Smooth muscle cell (in vitro differentiated cells): ENCODE data around the gene TEX264. TPM values are rescaled to one million over a fixed set of nuclear protein-coding genes. Genes with fewer than 3 reads are reported as not detected.

ENCODE experiments used
- DNase-seq: peaks from one replicate; lab custom pipeline; 2025; ENCODE audit not compliant: unreplicated experiment; lab: John Stamatoyannopoulos, UW
- H2AFZ ChIP-seq: fragments of 200-600 bp; sonication (generic); 2 replicates; pipeline ENCODE4 v1.6.0; 2016; ENCODE audit warnings: antibody characterized with exemption, low read depth, mild to moderate bottlenecking
- H3F3A ChIP-seq: fragments of 200-600 bp; sonication (generic); 2 replicates; pipeline ENCODE4 v1.6.0; 2017; ENCODE audit warnings: antibody characterized with exemption, low read depth
- H3K27ac ChIP-seq: fragments of 200-600 bp; sonication (generic); 2 replicates; pipeline ENCODE4 v1.5.1; 2016; ENCODE audit warnings: low read depth, mild to moderate bottlenecking
- H3K27me3 ChIP-seq: fragments of 200-600 bp; sonication (generic); 2 replicates; pipeline ENCODE4 v1.6.1; 2016; ENCODE audit warnings: low read depth, mild to moderate bottlenecking
- H3K36me3 ChIP-seq: fragments of 200-600 bp; sonication (generic); 2 replicates; pipeline ENCODE4 v1.5.1; 2016; ENCODE audit warnings: low read depth
- H3K4me1 ChIP-seq: fragments of 200-600 bp; sonication (generic); 2 replicates; pipeline ENCODE4 v1.5.1; 2016; ENCODE audit warnings: low read depth
- H3K4me2 ChIP-seq: fragments of 200-600 bp; sonication (generic); 2 replicates; pipeline ENCODE4 v1.6.0; 2016; ENCODE audit warnings: mild to moderate bottlenecking
- H3K4me3 ChIP-seq: fragments of 200-600 bp; sonication (generic); 2 replicates; pipeline ENCODE4 v1.5.1; 2016; ENCODE audit warnings: mild to moderate bottlenecking
- H3K79me2 ChIP-seq: fragments of 200-600 bp; sonication (generic); 2 replicates; pipeline ENCODE4 v1.6.0; 2016; ENCODE audit warnings: low read depth, mild to moderate bottlenecking
- H3K9ac ChIP-seq: fragments of 200-600 bp; sonication (generic); 2 replicates; pipeline ENCODE4 v1.6.0; 2016; ENCODE audit warnings: low read depth
- H3K9me3 ChIP-seq: fragments of 200-600 bp; sonication (generic); replicated peaks from 2 replicates; pipeline ENCODE4 v1.5.1; 2016; ENCODE audit warnings: low read depth
- H4K20me1 ChIP-seq: fragments of 200-600 bp; sonication (generic); 2 replicates; pipeline ENCODE4 v1.6.0; 2016; ENCODE audit warnings: low read depth
- WGBS: methylation state at CpG from one replicate; pipeline ENCODE4 v1.1.7; 2016; ENCODE audit warnings: low lambda C conversion rate; 5-methylcytosine and 5-hydroxymethylcytosine counted together
- polyA plus RNA-seq: library from polyadenylated mRNA; unstranded; fragments of >200 nt; fragmentation: Nextera tagmentation; extraction: Ambion mirVana; gene quantifications from 2 replicates; pipeline ENCODE4 v1.2.1, GENCODE V29; 2016
- total RNA-seq: library from RNA; depleted of rRNA; stranded (reverse); fragments of >200 nt; gene quantifications from 2 replicates; pipeline ENCODE4 v1.2.3, GENCODE V29; 2014
- TF ChIP-seq, protein P1 (sequence below): fragments of 200-600 bp; sonication (generic); IDR thresholded peaks from 2 replicates; pipeline ENCODE4 v1.5.1; 2017; ENCODE audit warnings: borderline replicate concordance, mild to moderate bottlenecking, antibody characterized with exemption; ENCODE audit not compliant: insufficient read depth, poor library complexity, severe bottlenecking

TEX264 gene
- total and polyA plus RNA-seq, 2 experiments from 2014 or later: 39.8 to 41.0 TPM

DNA sequence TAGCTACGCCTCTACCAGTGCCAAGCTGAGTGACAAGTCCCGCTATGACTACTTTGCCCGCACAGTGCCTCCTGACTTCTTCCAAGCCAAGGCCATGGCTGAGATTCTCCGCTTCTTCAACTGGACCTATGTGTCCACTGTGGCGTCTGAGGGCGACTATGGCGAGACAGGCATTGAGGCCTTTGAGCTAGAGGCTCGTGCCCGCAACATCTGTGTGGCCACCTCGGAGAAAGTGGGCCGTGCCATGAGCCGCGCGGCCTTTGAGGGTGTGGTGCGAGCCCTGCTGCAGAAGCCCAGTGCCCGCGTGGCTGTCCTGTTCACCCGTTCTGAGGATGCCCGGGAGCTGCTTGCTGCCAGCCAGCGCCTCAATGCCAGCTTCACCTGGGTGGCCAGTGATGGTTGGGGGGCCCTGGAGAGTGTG lies 41.5 kb downstream of the TEX264 start:
- no peaks in the 10 kb centered on the region for H3K36me3 ChIP-seq
- H2AFZ ChIP-seq: no peak overlapping the region
- no peak overlapping the region for H3K4me2 ChIP-seq
- TF ChIP-seq, protein P1, sequence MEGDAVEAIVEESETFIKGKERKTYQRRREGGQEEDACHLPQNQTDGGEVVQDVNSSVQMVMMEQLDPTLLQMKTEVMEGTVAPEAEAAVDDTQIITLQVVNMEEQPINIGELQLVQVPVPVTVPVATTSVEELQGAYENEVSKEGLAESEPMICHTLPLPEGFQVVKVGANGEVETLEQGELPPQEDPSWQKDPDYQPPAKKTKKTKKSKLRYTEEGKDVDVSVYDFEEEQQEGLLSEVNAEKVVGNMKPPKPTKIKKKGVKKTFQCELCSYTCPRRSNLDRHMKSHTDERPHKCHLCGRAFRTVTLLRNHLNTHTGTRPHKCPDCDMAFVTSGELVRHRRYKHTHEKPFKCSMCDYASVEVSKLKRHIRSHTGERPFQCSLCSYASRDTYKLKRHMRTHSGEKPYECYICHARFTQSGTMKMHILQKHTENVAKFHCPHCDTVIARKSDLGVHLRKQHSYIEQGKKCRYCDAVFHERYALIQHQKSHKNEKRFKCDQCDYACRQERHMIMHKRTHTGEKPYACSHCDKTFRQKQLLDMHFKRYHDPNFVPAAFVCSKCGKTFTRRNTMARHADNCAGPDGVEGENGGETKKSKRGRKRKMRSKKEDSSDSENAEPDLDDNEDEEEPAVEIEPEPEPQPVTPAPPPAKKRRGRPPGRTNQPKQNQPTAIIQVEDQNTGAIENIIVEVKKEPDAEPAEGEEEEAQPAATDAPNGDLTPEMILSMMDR: no peak
- peaks cover 17% of the 10 kb centered on the region for H3K27me3 ChIP-seq
- H3K4me3 ChIP-seq: no peak overlapping the region
- H3K9ac ChIP-seq: no peak overlapping the region
- H3F3A ChIP-seq: no peaks in the 10 kb centered on the region
- H4K20me1 ChIP-seq: peaks cover 2% of the 10 kb centered on the region
- no peak for DNase-seq
- H3K79me2 ChIP-seq: no peaks in the 10 kb centered on the region
- WGBS: 92% methylated on average over 20 of the region's 20 CpGs
- H3K9me3 ChIP-seq: no peaks in the 10 kb centered on the region
- H3K27ac ChIP-seq: no peak overlapping the region
- H3K4me1 ChIP-seq: no peaks in the 10 kb centered on the region

DNA sequence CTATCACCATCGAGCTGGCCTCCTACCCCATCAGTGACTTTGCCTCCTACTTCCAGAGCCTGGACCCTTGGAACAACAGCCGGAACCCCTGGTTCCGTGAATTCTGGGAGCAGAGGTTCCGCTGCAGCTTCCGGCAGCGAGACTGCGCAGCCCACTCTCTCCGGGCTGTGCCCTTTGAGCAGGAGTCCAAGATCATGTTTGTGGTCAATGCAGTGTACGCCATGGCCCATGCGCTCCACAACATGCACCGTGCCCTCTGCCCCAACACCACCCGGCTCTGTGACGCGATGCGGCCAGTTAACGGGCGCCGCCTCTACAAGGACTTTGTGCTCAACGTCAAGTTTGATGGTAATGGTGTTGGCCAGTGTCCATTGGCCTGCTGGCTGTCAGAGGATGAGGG lies 41.9 kb downstream of the TEX264 start:
- no peak overlapping the region for H3K4me2 ChIP-seq
- H3K4me1 ChIP-seq: no peaks in the 10 kb centered on the region
- H3K4me3 ChIP-seq: no peak overlapping the region
- no peaks in the 10 kb centered on the region for H3K79me2 ChIP-seq
- H3K27me3 ChIP-seq: peaks cover 13% of the 10 kb centered on the region
- no peak for DNase-seq
- H3F3A ChIP-seq: no peaks in the 10 kb centered on the region
- no peak overlapping the region for H3K9ac ChIP-seq
- H2AFZ ChIP-seq: no peak overlapping the region
- WGBS: 93% methylated on average over 19 of the region's 19 CpGs
- H4K20me1 ChIP-seq: no peaks in the 10 kb centered on the region
- TF ChIP-seq, protein P1: no peak
- no peaks in the 10 kb centered on the region for H3K36me3 ChIP-seq
- no peak overlapping the region for H3K27ac ChIP-seq
- no peaks in the 10 kb centered on the region for H3K9me3 ChIP-seq

DNA sequence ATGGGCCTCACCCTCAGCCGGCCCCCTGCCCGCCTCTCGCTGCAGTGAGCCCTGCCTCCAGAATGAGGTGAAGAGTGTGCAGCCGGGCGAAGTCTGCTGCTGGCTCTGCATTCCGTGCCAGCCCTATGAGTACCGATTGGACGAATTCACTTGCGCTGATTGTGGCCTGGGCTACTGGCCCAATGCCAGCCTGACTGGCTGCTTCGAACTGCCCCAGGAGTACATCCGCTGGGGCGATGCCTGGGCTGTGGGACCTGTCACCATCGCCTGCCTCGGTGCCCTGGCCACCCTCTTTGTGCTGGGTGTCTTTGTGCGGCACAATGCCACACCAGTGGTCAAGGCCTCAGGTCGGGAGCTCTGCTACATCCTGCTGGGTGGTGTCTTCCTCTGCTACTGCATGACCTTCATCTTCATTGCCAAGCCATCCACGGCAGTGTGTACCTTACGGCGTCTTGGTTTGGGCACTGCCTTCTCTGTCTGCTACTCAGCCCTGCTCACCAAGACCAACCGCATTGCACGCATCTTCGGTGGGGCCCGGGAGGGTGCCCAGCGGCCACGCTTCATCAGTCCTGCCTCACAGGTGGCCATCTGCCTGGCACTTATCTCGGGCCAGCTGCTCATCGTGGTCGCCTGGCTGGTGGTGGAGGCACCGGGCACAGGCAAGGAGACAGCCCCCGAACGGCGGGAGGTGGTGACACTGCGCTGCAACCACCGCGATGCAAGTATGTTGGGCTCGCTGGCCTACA lies 44.4 kb downstream of the TEX264 start:
- H4K20me1 ChIP-seq: no peaks in the 10 kb centered on the region
- H3K4me2 ChIP-seq: no peak overlapping the region
- no peaks in the 10 kb centered on the region for H3K4me1 ChIP-seq
- no peak overlapping the region for H3K27ac ChIP-seq
- WGBS: 93% methylated on average over 36 of the region's 36 CpGs
- H3K9me3 ChIP-seq: no peaks in the 10 kb centered on the region
- no peaks in the 10 kb centered on the region for H3K36me3 ChIP-seq
- H3F3A ChIP-seq: no peaks in the 10 kb centered on the region
- TF ChIP-seq, protein P1: no peak
- H3K27me3 ChIP-seq: no peaks in the 10 kb centered on the region
- H3K4me3 ChIP-seq: no peak overlapping the region
- H3K9ac ChIP-seq: no peak overlapping the region
- no peaks in the 10 kb centered on the region for H3K79me2 ChIP-seq
- H2AFZ ChIP-seq: no peak overlapping the region
- no peak for DNase-seq

DNA sequence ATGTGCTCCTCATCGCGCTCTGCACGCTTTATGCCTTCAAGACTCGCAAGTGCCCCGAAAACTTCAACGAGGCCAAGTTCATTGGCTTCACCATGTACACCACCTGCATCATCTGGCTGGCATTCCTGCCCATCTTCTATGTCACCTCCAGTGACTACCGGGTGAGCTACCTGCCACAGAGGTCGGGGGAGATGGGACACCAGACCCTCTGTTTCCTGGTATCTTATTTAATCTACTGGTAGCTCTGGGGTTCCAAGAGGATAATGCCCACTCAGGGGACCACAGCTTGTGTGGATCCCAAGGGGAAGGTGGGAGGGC lies 44.9 kb downstream of the TEX264 start:
- WGBS: 96% methylated on average over 8 of the region's 8 CpGs
- H3F3A ChIP-seq: no peaks in the 10 kb centered on the region

More for the DNA sequence above, 44.9 kb downstream of the TEX264 start:
- Histone ChIP-seq H4K20me1 (no peaks in the 10 kb centered on the region), H3K4me3 (no peak overlapping the region), H3K9ac (no peak overlapping the region), H3K4me1 (no peaks in the 10 kb centered on the region), H3K36me3 (no peaks in the 10 kb centered on the region), H2AFZ (no peak overlapping the region), H3K4me2 (no peak overlapping the region), H3K27ac (no peak overlapping the region), H3K27me3 (no peaks in the 10 kb centered on the region), H3K9me3 (no peaks in the 10 kb centered on the region), H3K79me2 (no peaks in the 10 kb centered on the region)
- TF ChIP-seq, protein P1: no peak
- no peak for DNase-seq
